Measurements from ENCODE around the gene TACC2.

GRCh38 chr10:122229666-122230065 is 240.7 kb downstream of the TACC2 start:
- TF ChIP-seq CTCF (IDR thresholded peaks at IDR 0.05) (no peak), POLR2A (IDR thresholded peaks at IDR 0.05) (no peak)

Data from lower leg skin (tissue), 3 donors.